C4-2B (cell line): ENCODE data around the gene SHISA9.

ENCODE experiments used
- H3K27ac ChIP-seq: fragments of 450-650 bp; 2 replicates; pipeline ENCODE4 v1.5.1; 2017
- CTCF ChIP-seq: fragments of 450-650 bp; conservative IDR thresholded peaks from 2 replicates; pipeline ENCODE4 v1.5.1; 2017; ENCODE audit warnings: mild to moderate bottlenecking
- ZFX ChIP-seq: fragments of 450-650 bp; IDR thresholded peaks from 2 replicates; pipeline ENCODE4 v1.6.1; 2017

The SHISA9 gene

GRCh38 chr16:13080531-13080930, 179.1 kb downstream of the SHISA9 start:
- H3K27ac ChIP-seq = no peak overlapping the region

GRCh38 chr16:13081825-13082331, 180.5 kb downstream of the SHISA9 start:
- H3K27ac ChIP-seq = no peak overlapping the region
- no peak for TF ChIP-seq ZFX
- TF ChIP-seq CTCF = no peak

More at GRCh38 chr16:13080531-13080930, 179.1 kb downstream of the SHISA9 start:
- TF ChIP-seq ZFX = no peak
- TF ChIP-seq CTCF = no peak

- no peak for TF ChIP-seq CTCF
- H3K27ac ChIP-seq = no peak overlapping the region
Measured at GRCh38 chr16:13083681-13084080, 182.3 kb downstream of the SHISA9 start.

GRCh38 chr16:13084331-13084730, 182.9 kb downstream of the SHISA9 start:
- TF ChIP-seq ZFX (no peak), CTCF (no peak)
- no peak overlapping the region for H3K27ac ChIP-seq

GRCh38 chr16:13093661-13094060, 192.3 kb downstream of the SHISA9 start:
- TF ChIP-seq CTCF = no peak
- TF ChIP-seq ZFX = no peak
- no peak overlapping the region for H3K27ac ChIP-seq

GRCh38 chr16:13095061-13095460, 193.7 kb downstream of the SHISA9 start:
- TF ChIP-seq ZFX (no peak), CTCF (no peak)
- H3K27ac ChIP-seq = no peak overlapping the region

- no peak for TF ChIP-seq ZFX
- no peak for TF ChIP-seq CTCF
Measured at GRCh38 chr16:13098536-13098935, 197.1 kb downstream of the SHISA9 start.

More at GRCh38 chr16:13098536-13098935, 197.1 kb downstream of the SHISA9 start:
- H3K27ac ChIP-seq = no peak overlapping the region
